GM12891 (cell line): Measurements from ENCODE around the gene FRMPD4.

Source experiments
- PAX5 ChIP-seq: IDR thresholded peaks from 2 replicates; pipeline ENCODE4 v1.6.1; 2011; ENCODE audit warnings: low read length, moderate library complexity, mild to moderate bottlenecking; ENCODE audit not compliant: insufficient read depth, severe bottlenecking
- POLR2A ChIP-seq: IDR thresholded peaks from 2 replicates; pipeline ENCODE4 v1.6.1; 2011; ENCODE audit warnings: low read depth, low read length, control low read depth
- POLR2AphosphoS5 ChIP-seq: IDR thresholded peaks from 2 replicates; pipeline ENCODE4 v1.6.1; 2011; ENCODE audit warnings: low read depth, low read length, control low read depth
- SPI1 ChIP-seq: IDR thresholded peaks from 2 replicates; pipeline ENCODE4 v1.6.1; 2011; ENCODE audit warnings: low read depth, low read length, control low read depth
- TAF1 ChIP-seq: IDR thresholded peaks from 2 replicates; pipeline ENCODE4 v1.6.1; 2011; ENCODE audit warnings: low read depth, low read length, control low read depth

DNA sequence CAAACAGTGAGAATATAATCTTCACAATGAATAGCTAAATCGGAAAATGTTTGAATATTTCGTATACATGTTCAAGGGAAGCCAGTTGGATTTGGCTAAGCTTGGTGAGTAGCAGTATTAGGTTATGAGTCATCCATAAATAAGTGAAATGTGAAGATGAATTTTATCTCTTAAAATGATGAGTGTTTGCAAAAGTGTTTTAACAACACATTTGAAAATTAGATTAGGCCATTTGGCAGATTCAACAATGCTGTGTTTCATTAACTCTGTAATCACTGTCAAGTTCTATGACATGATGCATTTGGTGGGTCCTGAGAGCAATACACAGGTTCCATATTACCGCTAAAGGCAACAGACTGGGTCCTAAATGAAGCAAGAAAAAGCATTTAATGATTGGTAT is 351.1 kb downstream of the FRMPD4 start:
- TF ChIP-seq POLR2A (no peak), TAF1 (no peak), POLR2AphosphoS5 (no peak), PAX5 (no peak), SPI1 (no peak)
